Ectodermal cell (in vitro differentiated cells): ENCODE measurements around the gene SHLD2.
"Not testable (repeated sequence)": the region's sequence is repeated elsewhere in the genome, so short reads cannot be mapped to it uniquely, and the experiment has no call there.

Experiments
- H3K27ac ChIP-seq: 2 replicates; pipeline ENCODE4 v1.7.0; 2013; ENCODE audit warnings: mild to moderate bottlenecking, low read depth, low read length; ENCODE audit not compliant: insufficient read depth, poor library complexity, severe bottlenecking
- H3K27me3 ChIP-seq: 2 replicates; pipeline ENCODE4 v1.7.0; 2013; ENCODE audit warnings: mild to moderate bottlenecking, low read length; ENCODE audit not compliant: insufficient read depth, control insufficient read depth, poor library complexity, severe bottlenecking
- H3K36me3 ChIP-seq: one replicate; pipeline ENCODE4 v1.7.0; 2013; ENCODE audit warnings: low read length; ENCODE audit not compliant: control insufficient read depth, insufficient read depth
- H3K4me1 ChIP-seq: one replicate; pipeline ENCODE4 v1.7.0; 2013; ENCODE audit warnings: low read length; ENCODE audit not compliant: control insufficient read depth, insufficient read depth
- H3K4me3 ChIP-seq: 2 replicates; pipeline ENCODE4 v1.7.0; 2013; ENCODE audit warnings: low read depth, low read length, control low read depth; ENCODE audit not compliant: insufficient read depth
- H3K9me3 ChIP-seq: 2 replicates; pipeline ENCODE4 v1.7.0; 2013; ENCODE audit warnings: mild to moderate bottlenecking, low read length, moderate library complexity; ENCODE audit not compliant: control insufficient read depth
- WGBS, 2 experiments: methylation state at CpG; one replicate each; pipeline ENCODE4 v1.1.7; 2013; ENCODE audit warnings: missing lambda C conversion rate in 2 of 2; 5-methylcytosine and 5-hydroxymethylcytosine counted together

SHLD2 gene

GRCh38 chr10:87066178-87066577, 28.8 kb upstream of the SHLD2 start:
- Histone ChIP-seq H3K36me3 (peaks cover 14% of the 10 kb centered on the region), H3K9me3 (no peaks in the 10 kb centered on the region), H3K4me1 (no peaks in the 10 kb centered on the region), H3K27me3 (no peaks in the 10 kb centered on the region), H3K27ac (no peak overlapping the region), H3K4me3 (no peak overlapping the region)
- WGBS, 2 experiments: 95 to 96% methylated on average over 2 of the region's 2 CpGs

- Histone ChIP-seq H3K9me3 (no peaks in the 10 kb centered on the region), H3K36me3 (peaks cover 14% of the 10 kb centered on the region), H3K4me3 (no peak overlapping the region), H3K27ac (no peak overlapping the region), H3K4me1 (no peaks in the 10 kb centered on the region), H3K27me3 (no peaks in the 10 kb centered on the region)
- 94 to 96% methylated on average over 1 of the region's 1 CpG for WGBS, 2 experiments
Observed at GRCh38 chr10:87066865-87067264, 28.1 kb upstream of the SHLD2 start.

- Histone ChIP-seq H3K4me3 (no peak overlapping the region), H3K27ac (no peak overlapping the region), H3K9me3 (no peaks in the 10 kb centered on the region), H3K27me3 (no peaks in the 10 kb centered on the region), H3K36me3 (peaks cover 14% of the 10 kb centered on the region), H3K4me1 (no peaks in the 10 kb centered on the region)
- WGBS, 2 experiments: 100% methylated on average over 1 of the region's 1 CpG
Observed at GRCh38 chr10:87068281-87068680, 26.7 kb upstream of the SHLD2 start.

DNA sequence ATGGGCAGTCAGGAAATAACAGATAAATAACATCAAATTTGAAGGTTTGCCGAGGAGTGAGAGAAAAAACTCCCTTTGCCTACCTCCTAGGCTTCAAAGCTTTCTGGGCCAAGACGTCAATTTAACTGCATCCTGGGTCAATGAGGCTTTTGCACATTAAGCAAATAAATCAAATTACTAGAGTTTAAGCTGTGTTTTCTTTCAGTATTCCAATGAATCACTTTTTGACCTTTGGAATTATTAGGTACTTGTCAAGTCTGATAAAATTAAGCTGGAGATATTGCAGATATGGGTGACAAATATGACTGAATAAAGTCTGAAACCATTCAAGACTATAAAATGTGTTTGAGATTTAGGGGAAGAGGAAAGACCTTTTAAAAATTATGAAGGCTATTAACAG, 22.6 kb upstream of the SHLD2 start:
- WGBS, 2 experiments: 87 to 96% methylated on average over 2 of the region's 2 CpGs
- Histone ChIP-seq H3K9me3 (no peaks in the 10 kb centered on the region), H3K27me3 (no peaks in the 10 kb centered on the region), H3K27ac (no peak overlapping the region), H3K4me3 (no peak overlapping the region), H3K36me3 (peaks cover 9% of the 10 kb centered on the region), H3K4me1 (no peaks in the 10 kb centered on the region)

DNA sequence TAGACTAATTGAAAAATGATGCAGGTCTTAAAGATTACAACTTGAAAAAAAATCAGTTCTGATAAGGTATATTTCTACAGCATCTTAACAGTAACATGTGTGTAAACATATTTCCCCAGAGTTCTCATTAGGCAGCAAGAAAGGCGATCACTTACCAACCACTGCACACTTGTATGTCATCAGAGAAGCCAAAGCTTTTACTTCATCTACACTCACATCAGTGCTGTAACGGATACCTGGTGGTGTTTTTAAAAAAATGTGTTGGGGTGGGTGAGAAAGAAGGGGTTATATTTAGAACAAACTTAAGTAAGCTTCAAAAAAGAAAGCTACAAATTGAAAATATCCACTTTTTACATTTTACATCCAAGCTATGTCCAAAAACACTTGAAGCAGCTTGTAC, 18.6 kb upstream of the SHLD2 start:
- not testable (repeated sequence) for H3K36me3 ChIP-seq, H3K27ac ChIP-seq, H3K4me3 ChIP-seq, H3K4me1 ChIP-seq, H3K27me3 ChIP-seq, H3K9me3 ChIP-seq
- 100% methylated on average over 1 of the region's 2 CpGs for WGBS, 2 experiments

DNA sequence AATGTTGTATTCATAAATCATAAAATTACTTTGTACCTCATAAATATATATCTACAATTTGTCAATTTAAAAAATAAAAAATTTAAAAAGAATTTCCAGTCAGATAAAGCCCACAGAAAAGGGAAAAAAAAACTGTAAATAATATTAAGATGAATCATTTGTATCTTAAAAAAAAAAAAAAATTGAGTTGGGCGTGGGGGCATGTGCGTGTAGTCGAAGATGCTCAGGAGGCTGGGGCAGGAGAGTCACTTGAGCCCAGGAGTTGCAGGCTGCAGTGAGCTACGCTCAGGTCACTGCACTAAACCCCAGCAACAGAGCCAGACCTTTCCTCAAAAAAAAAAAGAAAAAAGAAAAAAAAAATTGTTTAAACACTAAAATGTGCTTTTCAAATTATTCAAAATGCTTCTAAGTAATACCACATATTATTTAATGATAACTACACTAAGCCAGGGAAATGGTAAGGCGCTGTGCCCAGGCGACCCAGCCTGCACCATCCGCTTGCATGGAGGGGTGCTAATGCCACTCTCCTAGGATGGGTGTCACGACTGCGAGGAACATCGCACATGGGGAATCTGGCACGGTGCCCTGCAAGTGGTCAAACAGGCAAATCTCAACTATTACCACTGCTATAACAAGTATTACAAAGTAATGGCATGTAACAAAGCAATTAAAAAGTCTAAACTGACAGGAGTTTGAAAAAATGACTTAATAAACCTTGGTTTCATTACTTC, 15.7 kb upstream of the SHLD2 start:
- no peak overlapping the region for H3K4me3 ChIP-seq
- no peaks in the 10 kb centered on the region for H3K36me3 ChIP-seq
- no peaks in the 10 kb centered on the region for H3K9me3 ChIP-seq
- H3K27me3 ChIP-seq: no peaks in the 10 kb centered on the region
- 82 to 89% methylated on average over 10 to 11 of the region's 11 CpGs for WGBS, 2 experiments
- H3K4me1 ChIP-seq: peaks cover 8% of the 10 kb centered on the region
- H3K27ac ChIP-seq: no peak overlapping the region

- H3K27ac ChIP-seq, H3K4me3 ChIP-seq, H3K4me1 ChIP-seq, H3K9me3 ChIP-seq, H3K27me3 ChIP-seq, H3K36me3 ChIP-seq: not testable (repeated sequence)
- WGBS, 2 experiments: 96 to 98% methylated on average over 28 to 31 of the region's 31 CpGs
Observed at GRCh38 chr10:87080621-87081020, 14.4 kb upstream of the SHLD2 start.

GRCh38 chr10:87081574-87081973, 13.4 kb upstream of the SHLD2 start:
- not testable (repeated sequence) for H3K4me1 ChIP-seq, H3K4me3 ChIP-seq, H3K36me3 ChIP-seq, H3K27me3 ChIP-seq, H3K9me3 ChIP-seq
- WGBS, 2 experiments: 56 to 75% methylated on average over 1 of the region's 3 CpGs
- peak overlapping the region; percentile 69 for H3K27ac ChIP-seq

- not testable (repeated sequence) for H3K36me3 ChIP-seq, H3K4me1 ChIP-seq, H3K4me3 ChIP-seq, H3K9me3 ChIP-seq, H3K27me3 ChIP-seq
- 75 to 100% methylated on average over 1 of the region's 1 CpG for WGBS, 2 experiments
- peak overlapping the region; percentile 77 for H3K27ac ChIP-seq
Observed at GRCh38 chr10:87082219-87082618, 12.8 kb upstream of the SHLD2 start.

DNA sequence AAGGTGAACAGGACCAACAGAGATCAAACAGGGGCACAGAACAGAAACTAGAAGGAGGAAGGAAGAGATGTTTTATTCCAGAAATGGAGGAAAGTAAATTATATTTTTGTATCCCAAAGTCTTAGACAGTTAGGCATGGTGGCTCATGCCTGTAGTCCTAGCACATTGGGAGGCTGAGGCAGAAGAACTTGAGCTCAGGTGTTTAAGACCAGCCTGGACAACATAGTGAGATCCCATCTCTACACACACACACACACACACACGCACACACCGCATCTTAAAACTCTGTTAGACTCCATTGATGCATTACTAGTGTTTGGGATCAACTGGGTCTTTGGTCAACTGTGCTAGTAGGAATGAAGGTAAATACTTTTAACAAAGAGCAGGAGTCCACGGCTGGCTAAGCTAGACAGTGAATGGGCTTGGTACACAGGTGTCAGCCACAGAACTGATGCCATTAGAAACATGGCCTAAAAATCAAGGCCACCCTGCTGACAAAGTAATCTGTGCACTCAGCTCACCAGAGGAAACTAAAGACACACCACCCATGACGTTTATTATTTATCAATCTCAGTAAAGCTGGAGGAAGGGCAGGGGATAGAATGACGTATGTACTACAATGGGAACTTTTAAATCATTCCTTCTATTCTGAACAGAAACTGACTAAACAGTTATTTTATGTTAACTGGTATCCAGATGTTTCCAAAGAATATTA, 11.3 kb upstream of the SHLD2 start:
- not testable (repeated sequence) for H3K36me3 ChIP-seq, H3K4me1 ChIP-seq, H3K27me3 ChIP-seq, H3K9me3 ChIP-seq, H3K4me3 ChIP-seq, H3K27ac ChIP-seq
- WGBS, 2 experiments: 93 to 100% methylated on average over 1 to 3 of the region's 5 CpGs
